HG03571 (cell line): ENCODE data around the gene POFUT1.
"Not testable (repeated sequence)": the region's sequence is repeated elsewhere in the genome, so short reads cannot be mapped to it uniquely, and the experiment has no call there.

ENCODE experiments used
- ATAC-seq: cut with Tn5 transposase; IDR thresholded peaks from one replicate; pipeline ENCODE4 v1.9.1; 2021; ENCODE audit not compliant: unreplicated experiment

The POFUT1 gene

GRCh38 chr20:32263398-32263954 is 55.8 kb downstream of the POFUT1 start:
- no peak for ATAC-seq

GRCh38 chr20:32271620-32272019 is 63.9 kb downstream of the POFUT1 start:
- ATAC-seq, result no peak

- no peak for ATAC-seq
These were observed 66.7 kb downstream of the POFUT1 start for GRCh38 chr20:32274359-32274758.

GRCh38 chr20:32275163-32275562 is 67.5 kb downstream of the POFUT1 start:
- not testable (repeated sequence) for ATAC-seq

- ATAC-seq, result peak; percentile 63
These were observed 69.9 kb downstream of the POFUT1 start, which contains the start of gene KIF3B for GRCh38 chr20:32277361-32278198. Gene KIF3B, plus strand, starts transcription at chr20:32277651. Its CDS starts 32,127 bp downstream, at chr20:32309778.

- ATAC-seq, result peak; percentile 49
These were observed 70.5 kb downstream of the POFUT1 start for GRCh38 chr20:32278199-32278643.

- no peak for ATAC-seq
These were observed 74.0 kb downstream of the POFUT1 start for GRCh38 chr20:32281711-32282110.

GRCh38 chr20:32282461-32282860 is 74.8 kb downstream of the POFUT1 start:
- ATAC-seq, result no peak

GRCh38 chr20:32285082-32285620 is 77.5 kb downstream of the POFUT1 start:
- ATAC-seq, result no peak

GRCh38 chr20:32285621-32286371 is 78.1 kb downstream of the POFUT1 start:
- ATAC-seq, result peak; percentile 48

GRCh38 chr20:32287231-32287638 is 79.6 kb downstream of the POFUT1 start:
- ATAC-seq, result no peak
